ENCODE data around the gene PPFIBP2.

- no peak for TF ChIP-seq POLR2AphosphoS5 (IDR thresholded peaks at IDR 0.05)
- TF ChIP-seq, protein P1, sequence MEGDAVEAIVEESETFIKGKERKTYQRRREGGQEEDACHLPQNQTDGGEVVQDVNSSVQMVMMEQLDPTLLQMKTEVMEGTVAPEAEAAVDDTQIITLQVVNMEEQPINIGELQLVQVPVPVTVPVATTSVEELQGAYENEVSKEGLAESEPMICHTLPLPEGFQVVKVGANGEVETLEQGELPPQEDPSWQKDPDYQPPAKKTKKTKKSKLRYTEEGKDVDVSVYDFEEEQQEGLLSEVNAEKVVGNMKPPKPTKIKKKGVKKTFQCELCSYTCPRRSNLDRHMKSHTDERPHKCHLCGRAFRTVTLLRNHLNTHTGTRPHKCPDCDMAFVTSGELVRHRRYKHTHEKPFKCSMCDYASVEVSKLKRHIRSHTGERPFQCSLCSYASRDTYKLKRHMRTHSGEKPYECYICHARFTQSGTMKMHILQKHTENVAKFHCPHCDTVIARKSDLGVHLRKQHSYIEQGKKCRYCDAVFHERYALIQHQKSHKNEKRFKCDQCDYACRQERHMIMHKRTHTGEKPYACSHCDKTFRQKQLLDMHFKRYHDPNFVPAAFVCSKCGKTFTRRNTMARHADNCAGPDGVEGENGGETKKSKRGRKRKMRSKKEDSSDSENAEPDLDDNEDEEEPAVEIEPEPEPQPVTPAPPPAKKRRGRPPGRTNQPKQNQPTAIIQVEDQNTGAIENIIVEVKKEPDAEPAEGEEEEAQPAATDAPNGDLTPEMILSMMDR (IDR thresholded peaks at IDR 0.05) = no peak
- no peak for TF ChIP-seq POLR2A (IDR thresholded peaks at IDR 0.05)
- no peak for TF ChIP-seq EP300 (IDR thresholded peaks at IDR 0.05)
Observed at GRCh38 chr11:7638710-7639642, 125.2 kb downstream of the PPFIBP2 start.
